A673 (cell line): Measurements from ENCODE around the gene DENND1A. TPM values are rescaled to one million over a fixed set of nuclear protein-coding genes. Genes with fewer than 3 reads are reported as not detected.
"Not testable (repeated sequence)": the region's sequence is repeated elsewhere in the genome, so short reads cannot be mapped to it uniquely, and the experiment has no call there.

Source experiments
- BruUV-seq: library from RNA; stranded (reverse); fragments of 400-500 nt; replicated peaks from 2 replicates; lab custom pipeline; 2021; lab: Mats Ljungman, UMichigan
- CTCF ChIA-PET: fragments of 300-600 bp; sonication (Branson Sonifier 250); formaldehyde crosslinking; loops from one replicate; lab custom pipeline; 2022; ENCODE audit warnings: antibody characterized with exemption; lab: Charles Lee
- POLR2A ChIA-PET: fragments of 300-600 bp; sonication (Branson Sonifier 250); formaldehyde crosslinking; loops from one replicate; lab custom pipeline; 2022; ENCODE audit warnings: antibody characterized with exemption; ENCODE audit not compliant: low non-redundant PET; lab: Charles Lee
- DNase-seq: peaks from one replicate; pipeline ENCODE4 v3.0.0-alpha.2; 2015; ENCODE audit warnings: low spot score
- H3K27ac ChIP-seq: fragments of 200-600 bp; sonication (generic); 2 replicates; pipeline ENCODE4 v1.5.1; 2016; ENCODE audit warnings: mixed run types, low read depth, mild to moderate bottlenecking, mixed read lengths, antibody characterized with exemption, low read length; ENCODE audit not compliant: poor library complexity, severe bottlenecking
- H3K27me3 ChIP-seq: fragments of 200-600 bp; sonication (generic); replicated peaks from 2 replicates; pipeline ENCODE4 v1.6.1; 2017; ENCODE audit warnings: mixed run types, low read depth, mild to moderate bottlenecking, mixed read lengths, antibody characterized with exemption, low read length; ENCODE audit not compliant: insufficient read depth, poor library complexity
- H3K36me3 ChIP-seq: fragments of 200-600 bp; sonication (generic); 2 replicates; pipeline ENCODE4 v1.6.1; 2016; ENCODE audit warnings: mixed run types, mild to moderate bottlenecking, mixed read lengths, antibody characterized with exemption, low read length; ENCODE audit not compliant: insufficient read depth, poor library complexity, severe bottlenecking
- H3K4me1 ChIP-seq: fragments of 200-600 bp; sonication (generic); 2 replicates; pipeline ENCODE4 v1.6.1; 2017; ENCODE audit warnings: mixed run types, mild to moderate bottlenecking, mixed read lengths, antibody characterized with exemption, low read length; ENCODE audit not compliant: insufficient read depth, poor library complexity, severe bottlenecking
- H3K4me3 ChIP-seq: fragments of 200-600 bp; sonication (generic); 2 replicates; pipeline ENCODE4 v1.5.1; 2016; ENCODE audit warnings: low read depth, mixed run types, mild to moderate bottlenecking, mixed read lengths, low read length; ENCODE audit not compliant: poor library complexity, severe bottlenecking
- H3K9me3 ChIP-seq: fragments of 200-600 bp; sonication (generic); 2 replicates; pipeline ENCODE4 v1.6.1; 2016; ENCODE audit warnings: mixed run types, low read depth, mild to moderate bottlenecking, mixed read lengths, antibody characterized with exemption, low read length; ENCODE audit not compliant: poor library complexity, severe bottlenecking
- CTCF ChIP-seq: fragments of 300-800, 200-600 bp; sonication (generic); conservative IDR thresholded peaks from 2 replicates; pipeline ENCODE4 v1.5.1; 2017; ENCODE audit warnings: low read depth, mild to moderate bottlenecking, antibody characterized with exemption, low read length, moderate library complexity, mixed read lengths
- EZH2 ChIP-seq: fragments of 200-600 bp; sonication (generic); IDR thresholded peaks from 2 replicates; pipeline ENCODE4 v1.6.1; 2017; ENCODE audit warnings: borderline replicate concordance, low read depth, mild to moderate bottlenecking, mixed read lengths, antibody characterized with exemption, low read length; ENCODE audit not compliant: poor library complexity, severe bottlenecking
- intact Hi-C: fragments of 100-400 bp; cut with micrococcal nuclease; formaldehyde crosslinking; loops from one replicate; pipeline ENCODE4 v1.10.0; 2022; ENCODE audit not compliant: unreplicated experiment
- total RNA-seq: library from RNA; stranded (reverse); gene quantifications from 2 replicates; pipeline ENCODE4 v1.2.3, GENCODE V29; 2021

Gene DENND1A
- total RNA-seq, 1 experiment from 2014 or later: 12.0 TPM

- Histone ChIP-seq H3K27ac (no peak overlapping the region), H3K9me3 (no peaks in the 10 kb centered on the region), H3K27me3 (peaks cover 12% of the 10 kb centered on the region), H3K36me3 (no peaks in the 10 kb centered on the region), H3K4me1 (no peaks in the 10 kb centered on the region), H3K4me3 (no peak overlapping the region)
- no peak for TF ChIP-seq EZH2
- no peak for DNase-seq
- intact Hi-C loops: no loop called here
- POLR2A ChIA-PET: no interaction called here
- CTCF ChIA-PET: no interaction called here
- no TSS peak for BruUV-seq
These were observed 42.1 kb downstream of the DENND1A start for GRCh38 chr9:123887837-123888236.

GRCh38 chr9:123885834-123886233 lies 44.1 kb downstream of the DENND1A start:
- CTCF ChIA-PET, H3K4me1 ChIP-seq, POLR2A ChIA-PET, BruUV-seq, H3K36me3 ChIP-seq, H3K4me3 ChIP-seq, H3K27ac ChIP-seq, H3K9me3 ChIP-seq, DNase-seq, intact Hi-C loops: not testable (repeated sequence)
- peaks cover 25% of the 10 kb centered on the region for H3K27me3 ChIP-seq

- TF ChIP-seq CTCF (no peak), EZH2 (no peak)
- no peak overlapping the region for H3K4me3 ChIP-seq
- no peak for DNase-seq
- no peaks in the 10 kb centered on the region for H3K4me1 ChIP-seq
- no peak overlapping the region for H3K27ac ChIP-seq
- no TSS peak for BruUV-seq
- CTCF ChIA-PET: no interaction called here
- POLR2A ChIA-PET: no interaction called here
- intact Hi-C loops: no loop called here
- H3K36me3 ChIP-seq: no peaks in the 10 kb centered on the region
- H3K27me3 ChIP-seq: peaks cover 28% of the 10 kb centered on the region
- H3K9me3 ChIP-seq: no peaks in the 10 kb centered on the region
These were observed 46.3 kb downstream of the DENND1A start for GRCh38 chr9:123883634-123884033.

- TF ChIP-seq EZH2: no peak
- TF ChIP-seq CTCF: no peak
- no TSS peak for BruUV-seq
- ChIA-PET CTCF (no interaction called here), POLR2A (no interaction called here)
- Histone ChIP-seq H3K27ac (no peak overlapping the region), H3K9me3 (no peaks in the 10 kb centered on the region), H3K4me3 (no peak overlapping the region), H3K4me1 (no peaks in the 10 kb centered on the region), H3K27me3 (peaks cover 28% of the 10 kb centered on the region), H3K36me3 (no peaks in the 10 kb centered on the region)
- intact Hi-C loops: no loop called here
- no peak for DNase-seq
These were observed 48.3 kb downstream of the DENND1A start for GRCh38 chr9:123881604-123882003.
